ENCODE results near the gene SWT1. TPM values are rescaled to one million over a fixed set of nuclear protein-coding genes. Genes with fewer than 3 reads are reported as not detected.

Gene SWT1
- total RNA-seq, 1 donor from 2014 or later: 6.9 TPM

DNA sequence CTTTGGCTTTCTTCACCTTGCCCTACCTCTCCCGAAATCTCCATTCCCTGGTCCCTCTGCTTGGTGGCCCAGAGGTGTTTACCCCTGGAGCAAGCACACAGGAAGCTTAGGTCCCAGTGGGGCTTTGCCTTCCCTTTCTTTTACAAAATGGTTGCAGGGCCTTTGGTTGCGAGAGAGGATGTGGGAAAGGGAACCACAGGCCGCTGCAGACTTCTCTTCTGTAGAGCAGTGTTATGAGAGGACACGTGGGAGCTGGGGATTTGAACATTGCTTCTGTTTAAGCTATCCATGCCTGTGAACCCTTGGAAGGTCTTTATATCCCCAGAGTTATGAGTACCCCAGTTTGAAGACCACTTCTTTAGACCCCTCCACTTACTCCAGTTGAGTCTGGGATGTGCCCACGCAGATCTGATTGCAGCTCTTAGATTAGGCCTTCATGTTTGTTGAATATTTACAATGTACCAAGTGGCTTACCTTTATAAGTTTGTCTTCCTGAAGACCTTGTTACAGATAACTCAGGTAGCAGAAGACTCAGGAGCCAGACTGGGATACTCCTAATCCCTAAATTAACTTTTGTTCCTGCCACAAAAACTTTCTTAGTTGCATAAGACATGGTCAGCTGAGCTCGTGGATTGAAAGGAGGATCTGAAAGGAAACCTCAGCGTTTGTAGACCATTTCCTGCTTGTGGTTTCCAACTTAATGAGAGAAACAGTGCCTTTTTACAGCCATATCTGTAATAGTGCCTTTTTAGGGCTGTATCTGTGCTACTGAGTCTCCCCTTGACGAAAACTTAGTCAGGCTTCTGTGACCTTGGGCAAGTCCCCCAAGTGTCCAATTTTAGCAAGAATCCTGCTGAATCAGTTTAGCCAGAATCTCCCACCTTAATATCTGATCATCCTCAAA is 182.0 kb downstream of the SWT1 start:
- no peak overlapping the region for H3K4me3 ChIP-seq
- no peaks in the 10 kb centered on the region for H3K27me3 ChIP-seq
- no peak overlapping the region for H3K27ac ChIP-seq
- no peak for DNase-seq (ENCODE audit: extremely low spot score in 2 of 2)
- H3K4me1 ChIP-seq: peaks cover 7% of the 10 kb centered on the region
- no peaks in the 10 kb centered on the region for H3K36me3 ChIP-seq
- intact Hi-C loops (cut with DNase I): no loop called here
- TF ChIP-seq POLR2AphosphoS5 (IDR thresholded peaks at IDR 0.05; ENCODE audit: insufficient read depth in 1 of 2, low read depth in 1 of 2) (no peak), POLR2A (IDR thresholded peaks at IDR 0.05) (no peak)
- TF ChIP-seq, protein P1, sequence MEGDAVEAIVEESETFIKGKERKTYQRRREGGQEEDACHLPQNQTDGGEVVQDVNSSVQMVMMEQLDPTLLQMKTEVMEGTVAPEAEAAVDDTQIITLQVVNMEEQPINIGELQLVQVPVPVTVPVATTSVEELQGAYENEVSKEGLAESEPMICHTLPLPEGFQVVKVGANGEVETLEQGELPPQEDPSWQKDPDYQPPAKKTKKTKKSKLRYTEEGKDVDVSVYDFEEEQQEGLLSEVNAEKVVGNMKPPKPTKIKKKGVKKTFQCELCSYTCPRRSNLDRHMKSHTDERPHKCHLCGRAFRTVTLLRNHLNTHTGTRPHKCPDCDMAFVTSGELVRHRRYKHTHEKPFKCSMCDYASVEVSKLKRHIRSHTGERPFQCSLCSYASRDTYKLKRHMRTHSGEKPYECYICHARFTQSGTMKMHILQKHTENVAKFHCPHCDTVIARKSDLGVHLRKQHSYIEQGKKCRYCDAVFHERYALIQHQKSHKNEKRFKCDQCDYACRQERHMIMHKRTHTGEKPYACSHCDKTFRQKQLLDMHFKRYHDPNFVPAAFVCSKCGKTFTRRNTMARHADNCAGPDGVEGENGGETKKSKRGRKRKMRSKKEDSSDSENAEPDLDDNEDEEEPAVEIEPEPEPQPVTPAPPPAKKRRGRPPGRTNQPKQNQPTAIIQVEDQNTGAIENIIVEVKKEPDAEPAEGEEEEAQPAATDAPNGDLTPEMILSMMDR (IDR thresholded peaks at IDR 0.05): no peak
- H3K9me3 ChIP-seq: no peaks in the 10 kb centered on the region

DNA sequence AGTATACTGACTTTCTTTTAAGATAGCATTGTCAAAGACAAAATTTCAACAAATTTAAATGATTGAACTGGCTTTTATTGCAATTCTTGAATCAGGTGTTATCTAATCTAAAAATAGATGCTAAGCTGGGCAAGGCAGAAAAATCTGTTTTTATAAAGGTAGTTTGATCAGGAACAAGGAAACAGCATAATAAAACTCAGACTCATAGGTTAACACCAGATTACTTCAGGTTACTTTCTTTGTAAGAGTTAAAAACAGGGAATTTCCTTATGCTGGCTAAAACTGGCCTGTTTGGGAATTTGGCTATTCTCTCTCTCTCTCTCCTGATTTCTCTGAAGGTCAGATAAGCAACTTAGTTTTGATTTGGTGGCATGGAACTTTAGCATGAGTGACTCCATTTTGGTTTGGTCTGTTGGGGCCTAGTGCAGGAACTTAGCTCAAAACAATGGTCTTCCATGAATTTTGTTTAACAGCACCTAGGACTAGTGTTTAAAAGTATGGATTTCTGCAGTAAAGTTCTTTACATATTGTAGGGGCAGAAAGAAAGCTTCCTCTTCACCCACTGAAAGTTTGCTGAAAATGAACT is 184.3 kb downstream of the SWT1 start:
- Histone ChIP-seq H3K4me3 (no peak overlapping the region), H3K9me3 (no peaks in the 10 kb centered on the region), H3K4me1 (peaks cover 7% of the 10 kb centered on the region), H3K36me3 (no peaks in the 10 kb centered on the region), H3K27me3 (no peaks in the 10 kb centered on the region), H3K27ac (no peak overlapping the region)
- no peak for TF ChIP-seq POLR2AphosphoS5 (IDR thresholded peaks at IDR 0.05; ENCODE audit: insufficient read depth in 1 of 2, low read depth in 1 of 2)
- no peak for DNase-seq (ENCODE audit: extremely low spot score in 2 of 2)
- intact Hi-C loops (cut with DNase I): no loop called here

Small RNAs within 50 kb of the gene (small RNA-seq; reads per million reads assigned to genes)
- gene RF00019: not detected

Other genes starting within 250 kb of the SWT1 start
- 22.8 TPM for gene NIBAN1, start 182.7 kb upstream of the SWT1 start, total RNA-seq
- gene RNF2, start 111.6 kb upstream of the SWT1 start, total RNA-seq: 15.7 TPM
- 23.1 TPM for gene TRMT1L, start 214 bp upstream of the SWT1 start, total RNA-seq
- 125 TPM for gene IVNS1ABP, start 160.1 kb downstream of the SWT1 start, total RNA-seq

Data from vagina (tissue), 2 donors.